Bronchial epithelial cell (primary cell): ENCODE measurements around the gene IL27RA. TPM values are rescaled to one million over a fixed set of nuclear protein-coding genes. Genes with fewer than 3 reads are reported as not detected.
"Not testable (repeated sequence)": the region's sequence is repeated elsewhere in the genome, so short reads cannot be mapped to it uniquely, and the experiment has no call there.

Experiments used
- DNase-seq: peaks from one replicate; pipeline ENCODE4 v3.0.0-alpha.2; 2010; ENCODE audit warnings: low read depth
- FAIRE-seq: peaks from 2 replicates; lab custom pipeline; 2011; peaks lifted over from hg19 to GRCh38; lab: Jason Lieb, UNC
- H3K27me3 ChIP-seq: 2 replicates; pipeline ENCODE4 v1.5.1; 2011; ENCODE audit warnings: low read length; ENCODE audit not compliant: control insufficient read depth, insufficient read depth
- H3K36me3 ChIP-seq: 2 replicates; pipeline ENCODE4 v1.5.1; 2011; ENCODE audit warnings: low read length; ENCODE audit not compliant: control insufficient read depth, insufficient read depth
- H3K4me3 ChIP-seq: 2 replicates; pipeline ENCODE4 v1.5.1; 2011; ENCODE audit warnings: mild to moderate bottlenecking, low read depth, low read length, control low read depth
- CTCF ChIP-seq: IDR thresholded peaks from 2 replicates; pipeline ENCODE4 v1.5.1; 2011; ENCODE audit warnings: mild to moderate bottlenecking, moderate library complexity, low read length, control low read depth, inconsistent platforms; ENCODE audit not compliant: insufficient read depth, severe bottlenecking
- total RNA-seq: library from RNA; depleted of rRNA; stranded (reverse); fragments of >200 nt; gene quantifications from 2 replicates; pipeline ENCODE4 v1.2.1, GENCODE V29; 2014

The IL27RA gene
- total RNA-seq, 1 donor from 2014 or later, result 0.26 TPM

DNA sequence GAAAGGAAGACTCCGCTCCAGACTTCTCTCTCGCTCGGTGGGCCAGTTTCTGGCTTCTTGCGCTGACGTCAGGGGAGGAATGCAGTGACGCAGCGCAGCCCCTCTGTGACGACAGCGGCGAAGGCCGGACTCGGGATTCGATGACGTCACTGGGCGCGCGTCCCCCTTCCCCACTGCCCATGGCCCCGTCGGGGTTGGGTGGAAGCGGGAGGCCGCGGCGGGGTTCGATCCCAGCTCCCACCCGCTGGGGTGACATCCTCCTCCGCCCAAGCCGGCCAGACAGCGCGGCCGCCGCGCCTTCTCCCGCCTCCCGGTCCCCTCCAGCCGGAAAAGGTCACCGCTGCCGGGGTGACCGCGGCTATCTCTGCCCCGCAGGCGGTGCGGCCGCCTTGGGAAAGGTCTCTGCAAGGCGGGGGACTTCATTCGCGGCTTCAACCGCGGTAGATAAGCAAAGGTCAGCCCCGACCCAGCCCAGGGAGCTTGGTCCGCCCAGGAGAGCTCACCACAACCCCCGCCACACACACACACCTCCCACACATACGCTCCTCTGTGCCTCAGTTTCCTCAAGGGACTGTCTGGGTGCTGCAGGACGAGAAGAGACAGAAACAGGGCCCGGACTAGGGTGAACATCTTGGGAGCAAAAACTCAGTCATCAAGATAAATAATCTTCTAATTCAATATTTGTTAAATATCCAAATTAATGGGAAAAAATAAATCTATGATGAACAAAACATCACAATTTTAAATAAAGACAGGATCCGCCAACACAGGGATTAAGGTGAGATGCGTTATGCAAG, 24.6 kb upstream of the IL27RA start:
- Histone ChIP-seq H3K27me3 (no peaks in the 10 kb centered on the region), H3K36me3 (no peaks in the 10 kb centered on the region), H3K4me3 (peak overlapping the region; percentile 70)
- no peak for DNase-seq
- FAIRE-seq, result no peak
- TF ChIP-seq CTCF, result no peak

GRCh38 chr19:14012378-14012915, 19.1 kb upstream of the IL27RA start:
- DNase-seq (no peak), FAIRE-seq (no peak)
- TF ChIP-seq CTCF, result no peak
- Histone ChIP-seq H3K36me3 (no peaks in the 10 kb centered on the region), H3K4me3 (no peak overlapping the region), H3K27me3 (no peaks in the 10 kb centered on the region)

DNA sequence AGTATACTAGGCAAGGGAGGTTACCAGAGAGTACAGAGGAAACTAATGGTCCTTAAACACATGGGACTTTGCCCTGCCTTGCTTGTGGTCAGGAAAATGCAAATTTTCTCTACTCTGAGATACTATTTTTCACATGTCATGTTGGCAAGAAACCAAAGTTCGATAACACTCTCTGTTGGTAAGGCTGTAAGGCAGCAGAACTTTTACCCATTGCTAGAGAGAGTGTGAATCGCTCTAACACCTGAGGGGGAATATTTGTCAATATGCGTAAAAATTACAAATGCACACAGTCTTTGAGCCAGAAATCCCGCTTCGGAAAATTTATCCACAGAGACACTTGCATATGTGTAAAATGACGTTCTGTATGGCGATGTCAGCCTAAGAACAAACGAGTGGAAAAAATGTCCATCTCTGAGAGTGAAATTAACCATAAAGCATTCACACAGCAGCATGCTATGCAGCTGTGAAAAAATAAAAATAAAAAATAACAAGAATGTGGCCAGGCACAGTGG, 16.0 kb upstream of the IL27RA start:
- DNase-seq (no peak), FAIRE-seq (no peak)
- Histone ChIP-seq H3K4me3 (no peak overlapping the region), H3K36me3 (no peaks in the 10 kb centered on the region), H3K27me3 (no peaks in the 10 kb centered on the region)
- TF ChIP-seq CTCF, result no peak

GRCh38 chr19:14019100-14019499, 12.5 kb upstream of the IL27RA start:
- no peak for DNase-seq
- FAIRE-seq, result no peak
- no peak overlapping the region for H3K4me3 ChIP-seq
- TF ChIP-seq CTCF, result no peak
- no peaks in the 10 kb centered on the region for H3K27me3 ChIP-seq
- H3K36me3 ChIP-seq, result no peaks in the 10 kb centered on the region

- not testable (repeated sequence) for H3K4me3 ChIP-seq, DNase-seq, H3K27me3 ChIP-seq, FAIRE-seq, H3K36me3 ChIP-seq
Measured at GRCh38 chr19:14019739-14020138, 11.8 kb upstream of the IL27RA start.

DNA sequence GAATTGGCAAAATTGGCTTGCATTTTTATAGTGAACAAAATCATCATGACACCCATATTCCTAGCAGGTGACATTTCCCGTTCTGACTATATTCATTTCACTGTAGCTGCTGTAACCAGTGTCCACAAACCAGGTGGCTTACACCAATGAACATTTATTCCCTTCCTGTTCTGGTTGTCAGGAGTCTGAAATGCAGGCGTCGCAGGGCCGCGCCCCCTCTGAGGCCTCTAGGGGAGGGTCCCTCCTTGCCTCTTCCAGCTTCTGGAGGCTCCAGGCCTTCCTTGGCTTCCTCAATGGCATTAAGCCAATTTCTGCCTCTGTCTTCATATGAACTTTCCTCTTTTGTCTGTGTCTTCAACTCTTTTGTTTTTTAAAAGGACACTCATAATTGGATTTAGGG, 10.1 kb upstream of the IL27RA start:
- no peak for FAIRE-seq
- no peak for TF ChIP-seq CTCF

More for the DNA sequence above, 10.1 kb upstream of the IL27RA start:
- DNase-seq, result no peak
- no peak overlapping the region for H3K4me3 ChIP-seq
- H3K36me3 ChIP-seq, result no peaks in the 10 kb centered on the region
- H3K27me3 ChIP-seq, result no peaks in the 10 kb centered on the region
